HG03520 (cell line): ENCODE data around the gene ZNF436.

Experiments used
- ATAC-seq: cut with Tn5 transposase; IDR thresholded peaks from one replicate; pipeline ENCODE4 v1.9.1; 2021; ENCODE audit warnings: mild to moderate bottlenecking, moderate library complexity; ENCODE audit not compliant: unreplicated experiment

ZNF436 gene

DNA sequence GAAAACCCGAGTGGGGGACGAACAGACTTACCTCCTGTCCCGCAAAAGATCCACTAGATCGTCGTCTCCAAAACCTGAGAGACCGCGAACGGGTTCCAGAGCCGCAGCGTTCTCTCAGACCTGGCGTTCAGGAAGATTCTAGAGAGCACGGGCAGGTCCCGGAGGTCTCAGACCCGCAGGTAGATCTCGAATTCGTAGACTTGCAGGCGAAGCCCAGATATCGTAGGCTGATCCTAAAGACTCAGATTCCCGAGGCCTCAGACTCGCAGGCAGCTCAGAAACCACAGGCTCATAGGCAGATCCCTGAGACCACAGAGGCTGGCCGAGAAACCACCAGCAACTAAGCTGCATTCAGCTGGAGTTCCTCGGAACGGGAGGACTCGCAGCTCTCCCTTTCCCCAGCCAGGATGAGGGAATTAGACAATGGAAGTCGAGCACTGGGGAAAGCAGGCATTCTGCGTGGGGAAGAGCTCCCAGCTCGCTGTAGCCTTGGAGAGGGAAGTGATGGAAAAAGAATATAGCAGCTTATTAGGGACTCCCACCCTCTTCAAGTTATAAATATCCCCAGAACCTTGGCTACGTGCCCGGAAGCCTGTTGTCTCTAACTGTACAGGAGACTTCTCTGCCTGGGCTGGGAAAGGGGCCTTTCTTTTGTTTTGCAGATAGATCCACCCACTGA is at the start of gene ZNF436:
TSS of gene ZNF436 (minus strand) at position 502 of the 679 bp plus-strand sequence. CDS start 1,831 bp downstream, outside the sequence.
- ATAC-seq = no peak

DNA sequence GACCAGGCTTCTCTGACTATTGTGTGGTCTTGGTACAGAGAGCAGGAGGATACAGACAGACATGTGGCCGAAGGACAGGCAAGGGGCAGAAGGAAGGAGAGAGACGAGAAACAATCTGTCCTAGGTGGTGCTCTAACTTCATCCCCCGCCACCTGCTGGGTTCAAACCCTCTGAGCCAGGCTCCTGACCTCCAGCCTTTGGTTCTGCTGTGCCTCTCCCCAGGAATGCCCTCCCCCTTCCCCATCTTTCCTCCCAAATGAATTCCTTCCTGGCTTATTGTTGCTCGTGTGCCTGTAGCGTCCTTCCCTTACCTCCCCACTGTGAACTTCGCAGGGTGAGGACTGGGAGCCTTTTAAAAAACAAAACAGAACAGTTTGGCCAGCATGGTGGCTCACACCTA is 49.5 kb upstream of the ZNF436 start:
- ATAC-seq = no peak

- ATAC-seq = no peak
Measured at GRCh38 chr1:23417570-23417969, 47.9 kb upstream of the ZNF436 start.

GRCh38 chr1:23416964-23417363 is 47.3 kb upstream of the ZNF436 start:
- ATAC-seq = no peak

- no peak for ATAC-seq
Measured at GRCh38 chr1:23408797-23409290, 39.2 kb upstream of the ZNF436 start.

DNA sequence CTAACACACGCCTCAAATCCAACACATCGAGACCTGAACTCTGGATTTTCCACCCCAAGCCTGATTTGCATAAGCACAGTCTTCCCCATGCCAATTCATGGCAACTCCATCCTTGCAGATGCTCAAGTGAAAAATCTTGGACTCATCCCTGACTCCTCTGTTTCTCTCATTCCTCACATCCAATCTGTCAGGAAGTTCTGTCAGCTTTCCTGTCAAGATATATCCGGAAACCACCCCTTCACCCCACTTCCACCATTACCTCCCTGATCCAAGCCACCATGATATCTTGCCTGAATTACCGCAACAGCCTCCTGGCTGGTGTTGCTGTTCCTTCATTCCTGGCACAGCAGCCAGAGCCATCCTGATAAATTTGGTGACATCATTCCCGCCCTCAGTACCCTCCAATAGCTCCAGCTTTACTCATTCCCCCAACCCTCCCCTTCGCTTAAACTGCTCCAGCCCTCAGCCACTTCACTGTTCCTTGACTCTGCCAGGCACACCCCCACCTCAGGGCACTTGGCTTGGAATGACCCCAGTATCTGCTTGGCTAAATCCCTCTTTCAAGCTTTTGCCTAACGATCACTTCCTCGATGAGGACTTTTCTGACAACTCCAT is 37.5 kb upstream of the ZNF436 start:
- ATAC-seq = no peak

GRCh38 chr1:23405946-23406345 is 36.3 kb upstream of the ZNF436 start:
- no peak for ATAC-seq

GRCh38 chr1:23403735-23404486 is 34.3 kb upstream of the ZNF436 start:
- no peak for ATAC-seq

GRCh38 chr1:23403355-23403734 is 33.7 kb upstream of the ZNF436 start:
- no peak for ATAC-seq

DNA sequence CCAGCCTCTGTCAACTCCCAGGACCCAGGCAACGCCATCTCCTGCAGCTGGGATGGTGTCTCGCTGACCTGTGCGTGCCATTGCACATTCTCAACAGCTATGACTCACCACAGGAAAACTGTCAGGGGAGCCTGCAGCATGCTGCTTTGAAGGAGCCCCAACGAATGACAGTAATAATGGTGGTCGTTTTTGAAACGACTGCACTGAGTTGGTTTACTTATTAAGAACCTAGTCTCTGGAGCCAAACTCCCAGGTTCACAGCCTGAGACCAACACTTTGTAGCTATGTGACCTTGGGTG is 33.4 kb upstream of the ZNF436 start:
- no peak for ATAC-seq

GRCh38 chr1:23402286-23403037 is 32.8 kb upstream of the ZNF436 start:
- ATAC-seq = no peak

GRCh38 chr1:23401313-23401712 is 31.7 kb upstream of the ZNF436 start:
- no peak for ATAC-seq

- no peak for ATAC-seq
Measured at GRCh38 chr1:23400324-23401114, 30.9 kb upstream of the ZNF436 start.

GRCh38 chr1:23399229-23399628 is 29.6 kb upstream of the ZNF436 start:
- no peak for ATAC-seq

- no peak for ATAC-seq
Measured at GRCh38 chr1:23397908-23398307, 28.3 kb upstream of the ZNF436 start.

DNA sequence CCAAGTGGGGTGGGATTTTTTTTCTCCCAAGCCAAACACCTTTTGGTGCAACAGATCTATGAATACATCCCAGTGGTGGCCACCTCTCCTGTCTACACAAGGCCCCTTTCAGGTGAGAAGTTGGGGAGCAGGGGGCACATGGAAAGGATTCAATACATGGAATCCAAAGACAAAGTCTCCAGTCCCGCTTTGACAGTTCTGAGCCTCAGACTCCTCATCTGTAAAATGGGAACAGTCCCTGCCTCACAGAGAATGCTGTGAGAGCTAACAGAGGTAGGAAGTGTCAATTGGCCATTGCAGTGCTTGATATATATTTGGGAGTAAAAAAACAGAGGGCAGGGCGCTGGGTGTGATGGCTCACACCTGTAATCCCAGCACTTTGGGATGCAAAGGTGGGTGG is 26.7 kb upstream of the ZNF436 start:
- ATAC-seq = no peak

DNA sequence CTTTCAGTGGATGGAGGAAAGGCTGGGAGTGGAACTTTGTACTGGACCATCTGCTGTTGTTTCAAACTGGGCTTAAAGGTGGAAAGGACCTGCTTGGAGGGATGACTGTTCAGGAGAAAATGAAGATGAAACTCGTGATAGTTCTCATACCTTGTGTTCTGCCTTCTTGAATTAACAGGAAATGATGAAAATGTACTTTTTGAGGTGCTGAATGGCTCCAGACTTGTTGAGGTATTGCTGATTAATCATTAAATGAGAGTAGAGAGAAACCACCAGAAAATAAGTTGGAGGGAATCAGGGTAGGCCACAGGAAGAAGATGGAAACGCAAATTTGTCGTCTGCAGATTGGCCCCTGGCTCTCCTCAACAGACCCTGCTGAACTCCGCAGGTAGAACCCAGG is 26.2 kb upstream of the ZNF436 start:
- no peak for ATAC-seq

DNA sequence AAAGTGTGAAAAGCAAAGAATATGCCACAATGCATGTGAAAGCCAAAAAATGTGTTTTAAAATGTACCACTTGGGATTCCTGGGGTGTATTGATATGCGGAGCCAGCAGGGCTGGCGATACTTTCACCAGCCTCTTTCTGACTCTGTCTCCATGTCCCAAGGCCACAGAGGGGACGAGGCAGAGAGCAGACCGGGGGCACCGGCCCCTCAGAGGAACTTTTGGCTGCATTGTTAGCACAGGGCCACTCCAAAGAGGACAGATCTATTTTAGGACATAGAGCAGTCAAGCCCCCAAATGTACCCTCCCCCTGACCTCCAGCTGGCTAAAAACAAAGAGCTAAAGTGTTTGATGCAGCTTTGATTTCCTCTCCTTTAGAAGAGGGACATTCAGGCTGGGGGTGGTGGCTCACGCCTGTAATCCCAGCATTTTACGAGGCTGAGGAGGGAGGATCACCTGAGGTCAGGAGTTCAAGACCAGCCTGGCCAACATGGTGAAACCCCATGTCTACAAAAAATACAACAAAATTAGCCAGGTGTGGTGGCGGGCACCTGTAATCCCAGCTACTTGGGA is 25.6 kb upstream of the ZNF436 start:
- ATAC-seq = no peak

DNA sequence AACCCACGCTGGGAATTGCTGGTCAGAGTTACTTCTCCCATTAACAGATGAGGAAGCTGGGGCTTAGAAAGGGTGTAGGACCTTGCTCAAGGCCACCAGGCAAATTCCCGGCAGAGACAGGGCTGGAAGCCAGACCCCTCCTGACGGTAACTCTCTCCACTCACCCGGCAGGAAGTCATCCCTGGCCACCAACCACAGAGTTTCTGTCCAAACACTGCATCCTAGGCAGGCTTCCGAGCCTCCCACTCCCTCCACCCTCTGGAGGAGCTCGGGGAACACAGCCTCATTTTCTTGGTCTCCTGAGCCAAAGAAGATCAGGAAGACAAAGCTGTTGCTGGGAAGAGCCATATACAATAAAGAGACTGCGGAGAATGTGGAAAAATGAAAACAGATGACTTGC is 25.0 kb upstream of the ZNF436 start:
- no peak for ATAC-seq

GRCh38 chr1:23394181-23394580 is 24.5 kb upstream of the ZNF436 start:
- ATAC-seq = no peak
